Activated CD8-positive, alpha-beta memory T cell treated with anti-CD3 and anti-CD28 coated beads, Interleukin-2, amount 50 U/mL, for 48 hours (primary cell): ENCODE measurements around the gene PGAP6.

Experiments used
- DNase-seq: peaks from one replicate; pipeline ENCODE4 v3.0.0-alpha.2; 2020

PGAP6 gene

GRCh38 chr16:322476-323143 is 59.2 kb downstream of the PGAP6 start:
- no peak for DNase-seq

- DNase-seq: no peak
These were observed 60.2 kb downstream of the PGAP6 start for GRCh38 chr16:321532-321931.
